ENCODE results near the gene TAF3.

The TAF3 gene

DNA sequence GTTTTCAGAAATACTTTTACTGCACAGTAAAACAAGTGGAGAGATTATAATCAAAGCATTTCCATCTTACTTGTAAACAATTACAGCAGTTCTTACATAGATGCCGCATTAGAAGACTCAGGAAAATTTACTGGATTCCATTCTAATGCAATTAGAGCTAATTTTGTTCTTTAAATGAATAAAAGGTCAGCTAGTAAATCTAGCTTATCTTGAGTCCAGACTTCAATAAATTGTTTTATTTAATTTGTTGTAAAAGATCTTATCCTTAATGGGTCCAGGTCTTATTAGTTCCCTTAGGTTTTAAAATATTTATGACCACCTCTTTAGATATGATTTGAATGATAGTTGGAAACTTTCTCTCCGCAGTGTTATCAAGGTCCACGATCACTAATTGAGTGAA lies 166.0 kb downstream of the TAF3 start:
- DNase-seq (ENCODE audit: low spot score), result no peak
- H3K27ac ChIP-seq, result no peak overlapping the region
- CTCF ChIA-PET, result no interaction called here
- TF ChIP-seq, protein P1, sequence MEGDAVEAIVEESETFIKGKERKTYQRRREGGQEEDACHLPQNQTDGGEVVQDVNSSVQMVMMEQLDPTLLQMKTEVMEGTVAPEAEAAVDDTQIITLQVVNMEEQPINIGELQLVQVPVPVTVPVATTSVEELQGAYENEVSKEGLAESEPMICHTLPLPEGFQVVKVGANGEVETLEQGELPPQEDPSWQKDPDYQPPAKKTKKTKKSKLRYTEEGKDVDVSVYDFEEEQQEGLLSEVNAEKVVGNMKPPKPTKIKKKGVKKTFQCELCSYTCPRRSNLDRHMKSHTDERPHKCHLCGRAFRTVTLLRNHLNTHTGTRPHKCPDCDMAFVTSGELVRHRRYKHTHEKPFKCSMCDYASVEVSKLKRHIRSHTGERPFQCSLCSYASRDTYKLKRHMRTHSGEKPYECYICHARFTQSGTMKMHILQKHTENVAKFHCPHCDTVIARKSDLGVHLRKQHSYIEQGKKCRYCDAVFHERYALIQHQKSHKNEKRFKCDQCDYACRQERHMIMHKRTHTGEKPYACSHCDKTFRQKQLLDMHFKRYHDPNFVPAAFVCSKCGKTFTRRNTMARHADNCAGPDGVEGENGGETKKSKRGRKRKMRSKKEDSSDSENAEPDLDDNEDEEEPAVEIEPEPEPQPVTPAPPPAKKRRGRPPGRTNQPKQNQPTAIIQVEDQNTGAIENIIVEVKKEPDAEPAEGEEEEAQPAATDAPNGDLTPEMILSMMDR (conservative IDR thresholded peaks at IDR 0.05; ENCODE audit: low read depth), result no peak
- POLR2A ChIA-PET (ENCODE audit: low non-redundant PET), result no interaction called here

DNA sequence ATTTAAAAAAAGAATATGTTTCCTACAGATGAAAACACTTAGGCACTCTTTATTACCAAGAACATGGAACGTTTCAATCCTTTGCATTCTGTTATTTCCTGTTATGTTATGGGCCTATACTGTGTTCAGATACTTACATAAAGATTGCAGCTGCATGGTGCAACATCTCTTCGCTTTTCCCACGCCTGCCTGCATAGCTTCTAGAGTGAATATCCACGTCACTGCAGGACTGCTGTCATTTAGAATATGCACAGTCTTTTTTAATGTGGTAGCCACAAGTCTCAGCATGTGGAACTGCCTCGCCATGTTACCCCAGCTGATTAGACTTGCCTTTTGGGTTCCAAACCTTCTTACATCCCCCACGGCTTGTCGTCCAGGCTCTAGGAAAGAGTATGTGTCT lies 166.6 kb downstream of the TAF3 start:
- DNase-seq (ENCODE audit: low spot score), result no peak
- ChIA-PET CTCF (interaction anchor here (0.7 kb wide), 1 partner anchor 1397 kb away, joined by 4 read pairs; no protein-coding TSS in a partner anchor), POLR2A (ENCODE audit: low non-redundant PET) (no interaction called here)
- no peak overlapping the region for H3K27ac ChIP-seq
- TF ChIP-seq, protein P1 (conservative IDR thresholded peaks at IDR 0.05; ENCODE audit: low read depth), result no peak

DNA sequence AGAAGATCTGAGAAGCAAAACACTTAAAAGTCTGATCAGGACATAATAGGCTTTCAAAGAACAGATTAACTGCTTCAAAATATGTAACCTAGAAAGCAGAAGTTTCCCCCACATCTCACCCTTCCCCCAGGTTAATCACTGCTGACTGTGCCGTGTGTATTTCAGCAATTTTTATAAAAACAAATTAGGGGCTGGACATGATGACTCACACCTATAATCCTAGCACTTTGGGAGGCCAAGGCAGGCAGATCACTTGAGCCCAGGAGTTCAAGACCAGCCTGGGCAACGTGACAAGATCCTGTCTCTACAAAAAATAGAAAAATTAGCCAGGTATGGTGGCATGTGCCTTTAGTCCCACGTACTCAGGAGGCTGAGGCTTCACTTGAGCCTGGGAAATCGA lies 168.5 kb downstream of the TAF3 start:
- no peak for DNase-seq (ENCODE audit: low spot score)
- ChIA-PET POLR2A (ENCODE audit: low non-redundant PET) (no interaction called here), CTCF (no interaction called here)
- no peak overlapping the region for H3K27ac ChIP-seq
- TF ChIP-seq, protein P1 (conservative IDR thresholded peaks at IDR 0.05; ENCODE audit: low read depth), result no peak

DNA sequence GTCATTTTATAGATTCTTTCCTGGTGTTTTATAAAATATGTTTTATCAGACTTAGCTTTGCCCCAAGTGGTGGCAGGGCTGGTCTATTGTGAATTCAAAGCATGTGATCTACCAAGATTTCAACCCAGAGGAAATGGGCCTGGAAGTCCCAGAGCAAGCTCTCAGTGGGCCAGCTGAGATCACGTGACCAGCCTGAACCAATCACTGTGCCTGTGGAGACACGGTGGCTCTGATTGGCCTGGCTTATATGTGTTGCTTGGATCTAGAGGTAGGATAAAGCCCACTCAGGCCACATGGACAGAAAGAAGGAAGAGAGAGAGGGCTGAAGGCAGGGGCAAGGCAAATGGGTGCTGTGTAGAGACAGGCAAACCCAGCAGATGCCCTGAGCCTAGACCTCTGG lies 170.7 kb downstream of the TAF3 start:
- H3K27ac ChIP-seq, result no peak overlapping the region
- TF ChIP-seq, protein P1 (conservative IDR thresholded peaks at IDR 0.05; ENCODE audit: low read depth), result no peak
- ChIA-PET POLR2A (ENCODE audit: low non-redundant PET) (no interaction called here), CTCF (no interaction called here)
- no peak for DNase-seq (ENCODE audit: low spot score)

DNA sequence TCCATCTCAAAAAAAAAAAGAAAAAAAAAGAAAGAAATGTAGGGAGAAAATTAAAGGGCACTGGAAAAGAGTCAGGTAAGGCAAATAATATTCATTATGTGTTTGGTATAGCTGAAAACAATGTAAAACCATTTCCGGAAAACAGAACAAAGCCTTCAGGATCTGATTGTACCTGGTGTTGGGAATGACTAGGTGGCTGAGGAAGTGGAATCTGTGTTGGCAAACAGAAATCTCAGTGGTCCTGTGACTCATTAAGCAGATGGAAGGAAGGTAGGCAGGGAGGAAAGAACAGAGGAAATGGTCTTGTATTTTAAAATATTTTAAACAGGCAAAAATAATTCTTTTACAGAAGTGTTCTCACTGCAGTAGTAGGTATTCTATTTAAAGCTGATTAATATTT lies 180.5 kb downstream of the TAF3 start:
- POLR2A ChIA-PET (ENCODE audit: low non-redundant PET), result no interaction called here
- CTCF ChIA-PET, result no interaction called here
- no peak overlapping the region for H3K27ac ChIP-seq
- DNase-seq (ENCODE audit: low spot score), result peak; percentile 3
- TF ChIP-seq, protein P1 (conservative IDR thresholded peaks at IDR 0.05; ENCODE audit: low read depth), result no peak

DNA sequence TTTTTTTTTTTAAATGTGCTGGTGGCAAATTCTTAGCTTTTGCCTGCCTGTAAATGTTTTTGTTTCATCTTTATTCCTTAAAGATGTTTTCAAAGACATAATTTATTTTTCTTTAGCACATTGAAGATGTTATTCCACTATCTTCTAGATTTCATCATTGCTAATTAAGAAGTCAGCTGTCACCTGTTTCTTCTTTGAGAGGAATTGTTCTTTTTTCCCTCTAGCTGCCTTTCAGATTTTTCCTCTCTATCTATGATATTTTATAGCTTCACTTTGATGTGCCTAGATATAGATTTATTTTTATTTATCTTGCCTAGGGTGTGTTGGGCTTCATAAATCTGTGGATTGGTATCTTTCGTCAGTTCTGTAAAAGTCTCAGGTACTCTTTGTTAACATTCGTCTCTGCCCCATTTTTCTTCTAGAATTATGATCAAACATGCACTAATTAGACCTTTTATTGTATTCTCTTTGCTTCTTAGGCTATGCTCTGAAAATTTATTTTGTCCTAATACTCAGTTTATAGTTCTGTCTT lies 186.2 kb downstream of the TAF3 start:
- POLR2A ChIA-PET (ENCODE audit: low non-redundant PET), result interaction anchor here (0.7 kb wide), 1 partner anchor 236 kb away, joined by 3 read pairs; no protein-coding TSS in a partner anchor
- H3K27ac ChIP-seq, result no peak overlapping the region
- TF ChIP-seq, protein P1 (conservative IDR thresholded peaks at IDR 0.05; ENCODE audit: low read depth), result no peak
- DNase-seq (ENCODE audit: low spot score), result no peak
- CTCF ChIA-PET, result no interaction called here

Measured in RWPE1 (cell line).